ENCODE results near the gene TPK1. TPM values are rescaled to one million over a fixed set of nuclear protein-coding genes. Genes with fewer than 3 reads are reported as not detected.

TPK1 gene
- total RNA-seq, 4 donors from 2014 or later, result 2.5 to 22.7 (median 18.7) TPM

DNA sequence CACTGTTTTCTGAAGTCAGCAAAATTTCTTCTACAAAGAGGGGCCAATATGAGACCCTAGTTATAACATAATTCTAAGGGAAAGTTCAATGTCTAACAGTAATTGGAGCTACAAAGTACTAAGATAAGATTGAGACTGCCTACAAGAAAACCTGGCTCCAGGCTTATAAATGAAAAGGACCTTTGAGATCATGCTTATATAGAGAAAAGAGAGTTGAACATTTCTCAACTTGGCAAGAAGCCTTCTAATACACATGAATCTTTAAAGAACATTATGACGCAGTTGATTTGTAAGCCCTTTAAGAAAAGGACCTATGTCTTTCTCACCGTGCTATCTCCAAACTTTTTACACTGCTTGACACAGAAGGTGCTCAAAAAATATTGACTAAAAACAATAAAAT lies 87.9 kb downstream of the TPK1 start:
- Histone ChIP-seq H3K9me3 (no peaks in the 10 kb centered on the region), H3K27me3 (no peaks in the 10 kb centered on the region), H3K4me1 (no peaks in the 10 kb centered on the region), H3K4me3 (no peak overlapping the region), H3K36me3 (no peaks in the 10 kb centered on the region), H3K27ac (peak overlapping the region in 1 of 4 donors; percentile 60)
- DNase-seq, result no peak
- no peak for TF ChIP-seq POLR2A (IDR thresholded peaks at IDR 0.05)
- TF ChIP-seq, protein P1, sequence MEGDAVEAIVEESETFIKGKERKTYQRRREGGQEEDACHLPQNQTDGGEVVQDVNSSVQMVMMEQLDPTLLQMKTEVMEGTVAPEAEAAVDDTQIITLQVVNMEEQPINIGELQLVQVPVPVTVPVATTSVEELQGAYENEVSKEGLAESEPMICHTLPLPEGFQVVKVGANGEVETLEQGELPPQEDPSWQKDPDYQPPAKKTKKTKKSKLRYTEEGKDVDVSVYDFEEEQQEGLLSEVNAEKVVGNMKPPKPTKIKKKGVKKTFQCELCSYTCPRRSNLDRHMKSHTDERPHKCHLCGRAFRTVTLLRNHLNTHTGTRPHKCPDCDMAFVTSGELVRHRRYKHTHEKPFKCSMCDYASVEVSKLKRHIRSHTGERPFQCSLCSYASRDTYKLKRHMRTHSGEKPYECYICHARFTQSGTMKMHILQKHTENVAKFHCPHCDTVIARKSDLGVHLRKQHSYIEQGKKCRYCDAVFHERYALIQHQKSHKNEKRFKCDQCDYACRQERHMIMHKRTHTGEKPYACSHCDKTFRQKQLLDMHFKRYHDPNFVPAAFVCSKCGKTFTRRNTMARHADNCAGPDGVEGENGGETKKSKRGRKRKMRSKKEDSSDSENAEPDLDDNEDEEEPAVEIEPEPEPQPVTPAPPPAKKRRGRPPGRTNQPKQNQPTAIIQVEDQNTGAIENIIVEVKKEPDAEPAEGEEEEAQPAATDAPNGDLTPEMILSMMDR (IDR thresholded peaks at IDR 0.05), result no peak

DNA sequence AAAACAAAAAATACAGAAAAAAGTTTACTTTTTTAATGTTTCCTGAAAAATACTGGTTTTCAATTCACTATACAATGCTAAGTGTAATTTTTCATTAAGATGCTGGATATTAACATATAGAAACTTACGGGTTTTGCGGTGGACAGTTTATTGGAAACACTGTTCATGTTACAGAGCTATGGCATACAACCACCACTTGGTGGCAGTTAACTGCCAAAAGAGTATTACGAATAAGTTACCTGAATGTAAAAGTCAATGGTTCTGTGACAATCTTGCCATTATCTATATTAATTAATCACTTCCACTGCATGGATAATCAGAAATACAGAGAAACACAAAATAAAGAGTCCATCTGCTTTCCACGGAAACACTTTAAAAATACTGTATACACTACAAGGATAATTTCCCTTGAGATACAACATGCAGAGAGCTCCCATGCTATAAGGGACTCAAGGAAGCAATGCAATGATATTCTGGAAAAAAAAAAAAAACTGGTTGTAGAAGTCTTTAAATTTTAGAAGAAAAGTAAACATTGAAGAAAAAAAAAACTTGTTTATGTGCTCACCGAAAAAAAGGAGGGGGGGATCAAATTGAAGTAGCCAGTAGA lies 97.0 kb downstream of the TPK1 start:
- H3K27me3 ChIP-seq, result no peaks in the 10 kb centered on the region
- H3K27ac ChIP-seq, result no peak overlapping the region
- H3K4me3 ChIP-seq, result no peak overlapping the region
- no peaks in the 10 kb centered on the region for H3K36me3 ChIP-seq
- no peaks in the 10 kb centered on the region for H3K9me3 ChIP-seq
- no peaks in the 10 kb centered on the region for H3K4me1 ChIP-seq
- TF ChIP-seq POLR2A (IDR thresholded peaks at IDR 0.05), result no peak
- TF ChIP-seq, protein P1 (IDR thresholded peaks at IDR 0.05), result peak; percentile 50 to 86 (median 72)
- DNase-seq, result peak in 1 of 3 donors; percentile 66

DNA sequence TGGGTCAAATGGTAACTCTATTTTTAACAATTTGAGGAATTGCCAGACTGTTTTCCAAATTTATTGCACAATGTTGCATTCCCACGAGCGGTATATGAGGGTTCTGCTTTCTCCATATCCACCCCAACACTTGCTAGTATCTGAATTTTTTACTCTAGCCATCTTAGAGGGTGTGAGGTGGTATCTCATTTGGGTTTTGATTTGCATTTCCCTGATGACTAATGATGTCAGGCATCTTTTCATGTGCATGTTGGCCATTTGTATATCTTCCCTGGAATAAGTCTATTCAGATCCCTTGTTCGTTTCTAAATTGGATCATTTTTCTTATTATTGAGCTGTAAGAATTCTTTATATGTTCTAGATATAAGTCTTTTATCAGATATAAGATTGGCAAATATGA lies 97.7 kb downstream of the TPK1 start:
- TF ChIP-seq, protein P1 (IDR thresholded peaks at IDR 0.05), result no peak
- TF ChIP-seq POLR2A (IDR thresholded peaks at IDR 0.05), result no peak
- Histone ChIP-seq H3K27ac (no peak overlapping the region), H3K27me3 (no peaks in the 10 kb centered on the region), H3K36me3 (no peaks in the 10 kb centered on the region), H3K4me3 (no peak overlapping the region), H3K9me3 (no peaks in the 10 kb centered on the region), H3K4me1 (no peaks in the 10 kb centered on the region)
- DNase-seq, result no peak

DNA sequence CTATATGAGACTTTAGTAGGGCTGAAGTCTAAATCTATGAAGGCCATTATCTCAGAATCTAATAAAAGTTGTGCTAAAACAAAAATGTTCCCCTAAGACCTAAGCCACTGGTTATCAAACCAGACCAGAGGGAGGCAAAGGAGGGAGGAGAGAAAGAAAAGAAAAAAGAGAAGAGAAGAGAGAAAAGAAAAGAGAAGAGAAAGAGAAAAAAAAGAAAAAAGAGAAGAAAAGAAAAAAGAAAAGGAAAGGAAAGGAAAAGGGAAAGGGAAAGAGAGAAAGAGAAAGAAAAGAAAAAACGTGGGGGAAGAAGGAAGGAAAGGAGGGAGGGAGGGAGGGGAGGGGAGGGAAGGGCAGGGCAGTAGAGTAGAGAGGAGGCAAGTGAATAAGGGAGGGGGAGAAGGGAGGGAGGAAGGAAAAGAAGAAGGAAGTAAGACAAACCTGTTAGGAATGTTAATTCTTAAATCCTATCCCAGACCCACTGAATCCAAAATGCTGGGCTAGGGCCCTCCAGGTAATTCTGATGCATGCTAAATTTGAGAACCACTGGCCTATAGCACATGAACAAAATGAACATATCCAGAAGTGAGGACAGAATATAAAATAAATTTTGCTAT lies 98.9 kb downstream of the TPK1 start:
- Histone ChIP-seq H3K4me3 (no peak overlapping the region), H3K27ac (no peak overlapping the region), H3K4me1 (no peaks in the 10 kb centered on the region), H3K9me3 (no peaks in the 10 kb centered on the region), H3K36me3 (no peaks in the 10 kb centered on the region), H3K27me3 (no peaks in the 10 kb centered on the region)
- no peak for DNase-seq
- TF ChIP-seq, protein P1 (IDR thresholded peaks at IDR 0.05), result no peak
- TF ChIP-seq POLR2A (IDR thresholded peaks at IDR 0.05), result no peak

DNA sequence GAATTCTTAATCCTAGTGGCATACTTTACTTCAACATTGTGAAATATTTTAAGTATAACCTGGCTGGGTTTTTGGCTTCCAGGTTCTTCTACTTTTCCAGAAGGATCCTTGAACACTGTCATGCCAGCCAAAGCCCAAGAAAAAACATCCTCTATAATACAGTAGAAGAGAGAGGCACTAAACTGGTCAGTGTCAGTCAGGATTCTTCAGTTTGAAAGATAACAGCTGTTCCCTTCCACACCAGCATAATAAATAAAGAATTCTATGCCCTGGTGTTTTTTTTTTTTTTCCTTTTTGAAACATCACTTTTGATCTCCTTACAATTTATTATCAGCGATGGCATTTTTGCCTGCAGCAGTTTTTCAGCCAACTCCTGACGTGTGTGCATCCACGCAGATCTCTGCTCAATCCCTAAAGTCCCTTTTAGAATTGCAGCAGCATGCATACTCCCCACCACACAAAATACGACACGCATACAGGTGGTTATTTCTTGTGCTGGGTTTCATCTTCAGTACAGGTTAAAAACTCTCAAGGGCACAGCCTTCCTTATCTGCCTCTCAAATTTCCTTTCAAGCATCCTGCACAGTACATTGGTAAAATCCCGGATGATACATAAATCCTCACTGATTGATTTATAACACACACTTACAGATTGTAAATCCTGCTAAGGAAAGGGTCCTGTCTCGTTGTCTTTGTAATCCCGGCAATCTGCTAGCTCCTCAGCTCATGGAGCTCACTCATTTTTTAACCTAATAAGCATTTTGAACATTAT lies 100.2 kb downstream of the TPK1 start:
- Histone ChIP-seq H3K9me3 (no peaks in the 10 kb centered on the region), H3K27me3 (no peaks in the 10 kb centered on the region), H3K4me3 (no peak overlapping the region), H3K36me3 (no peaks in the 10 kb centered on the region), H3K27ac (no peak overlapping the region), H3K4me1 (no peaks in the 10 kb centered on the region)
- TF ChIP-seq, protein P1 (IDR thresholded peaks at IDR 0.05), result no peak
- no peak for TF ChIP-seq POLR2A (IDR thresholded peaks at IDR 0.05)
- no peak for DNase-seq

Data from Peyer's patch (tissue), 4 donors.